ENCODE measurements around the gene COL19A1.

The COL19A1 gene

DNA sequence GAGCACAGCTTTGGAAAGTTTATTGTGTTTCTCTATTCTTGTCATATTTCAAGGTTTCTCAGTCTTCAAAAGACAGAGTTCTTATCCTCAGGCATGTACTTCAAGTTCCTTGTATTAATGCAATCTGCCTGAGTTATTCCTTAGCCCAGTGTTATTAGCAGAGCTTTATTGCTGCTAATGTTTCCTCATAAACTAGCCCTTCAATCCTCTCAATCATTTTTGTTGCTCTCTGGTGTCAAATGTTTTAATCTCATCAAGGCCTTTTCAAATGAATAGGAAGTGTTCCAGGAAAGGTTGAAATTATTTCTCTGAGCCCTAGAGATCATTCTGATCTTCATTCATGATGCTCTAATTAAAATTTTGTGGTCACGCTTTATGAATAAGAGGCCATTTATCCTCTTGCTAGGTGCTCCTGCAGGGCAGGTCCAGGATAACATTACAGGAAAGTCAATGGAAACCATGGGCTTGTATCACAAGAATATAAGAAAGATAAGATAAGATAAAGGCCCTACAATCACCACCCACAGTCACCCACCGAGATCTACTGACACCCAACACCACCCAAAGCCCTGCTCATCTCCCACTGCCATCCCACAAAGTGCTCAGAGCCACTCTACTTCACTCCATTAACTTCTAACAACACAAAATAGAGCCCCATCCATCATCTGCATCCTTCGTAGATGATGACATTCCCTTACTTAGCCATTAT is 310.6 kb downstream of the COL19A1 start:
- Histone ChIP-seq H4K20me1 (ENCODE audit: insufficient read depth, low read length) (no peaks in the 10 kb centered on the region), H3K9ac (ENCODE audit: low read length) (no peak overlapping the region), H3K9me3 (replicated peaks; ENCODE audit: insufficient read depth, low read length) (no peaks in the 10 kb centered on the region), H3K79me2 (ENCODE audit: low read length) (no peaks in the 10 kb centered on the region), H3F3A (ENCODE audit: insufficient read depth, low read length) (no peaks in the 10 kb centered on the region), H3K9me2 (replicated peaks; ENCODE audit: insufficient read depth, low read length) (no peaks in the 10 kb centered on the region), H3K4me2 (ENCODE audit: low read depth, low read length) (no peak overlapping the region), H3K36me3 (replicated peaks; ENCODE audit: insufficient read depth, low read length) (no peaks in the 10 kb centered on the region), H3K27ac (ENCODE audit: low read length) (no peak overlapping the region), H3K27me3 (replicated peaks; ENCODE audit: insufficient read depth, low read length) (no peaks in the 10 kb centered on the region), H2AFZ (ENCODE audit: low read length) (no peak overlapping the region), H3K4me1 (ENCODE audit: low read length) (no peaks in the 10 kb centered on the region), H3K4me3 (ENCODE audit: low read length) (no peak overlapping the region)
- TF ChIP-seq EZH2phosphoT487 (IDR thresholded peaks at IDR 0.05; ENCODE audit: low read length) (no peak), EZH2 (optimal IDR thresholded peaks at IDR 0.05; ENCODE audit: low read depth, low read length) (no peak)
- TF ChIP-seq, protein P1, sequence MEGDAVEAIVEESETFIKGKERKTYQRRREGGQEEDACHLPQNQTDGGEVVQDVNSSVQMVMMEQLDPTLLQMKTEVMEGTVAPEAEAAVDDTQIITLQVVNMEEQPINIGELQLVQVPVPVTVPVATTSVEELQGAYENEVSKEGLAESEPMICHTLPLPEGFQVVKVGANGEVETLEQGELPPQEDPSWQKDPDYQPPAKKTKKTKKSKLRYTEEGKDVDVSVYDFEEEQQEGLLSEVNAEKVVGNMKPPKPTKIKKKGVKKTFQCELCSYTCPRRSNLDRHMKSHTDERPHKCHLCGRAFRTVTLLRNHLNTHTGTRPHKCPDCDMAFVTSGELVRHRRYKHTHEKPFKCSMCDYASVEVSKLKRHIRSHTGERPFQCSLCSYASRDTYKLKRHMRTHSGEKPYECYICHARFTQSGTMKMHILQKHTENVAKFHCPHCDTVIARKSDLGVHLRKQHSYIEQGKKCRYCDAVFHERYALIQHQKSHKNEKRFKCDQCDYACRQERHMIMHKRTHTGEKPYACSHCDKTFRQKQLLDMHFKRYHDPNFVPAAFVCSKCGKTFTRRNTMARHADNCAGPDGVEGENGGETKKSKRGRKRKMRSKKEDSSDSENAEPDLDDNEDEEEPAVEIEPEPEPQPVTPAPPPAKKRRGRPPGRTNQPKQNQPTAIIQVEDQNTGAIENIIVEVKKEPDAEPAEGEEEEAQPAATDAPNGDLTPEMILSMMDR (IDR thresholded peaks at IDR 0.05; ENCODE audit: low read length): no peak
- no peak for DNase-seq

DNA sequence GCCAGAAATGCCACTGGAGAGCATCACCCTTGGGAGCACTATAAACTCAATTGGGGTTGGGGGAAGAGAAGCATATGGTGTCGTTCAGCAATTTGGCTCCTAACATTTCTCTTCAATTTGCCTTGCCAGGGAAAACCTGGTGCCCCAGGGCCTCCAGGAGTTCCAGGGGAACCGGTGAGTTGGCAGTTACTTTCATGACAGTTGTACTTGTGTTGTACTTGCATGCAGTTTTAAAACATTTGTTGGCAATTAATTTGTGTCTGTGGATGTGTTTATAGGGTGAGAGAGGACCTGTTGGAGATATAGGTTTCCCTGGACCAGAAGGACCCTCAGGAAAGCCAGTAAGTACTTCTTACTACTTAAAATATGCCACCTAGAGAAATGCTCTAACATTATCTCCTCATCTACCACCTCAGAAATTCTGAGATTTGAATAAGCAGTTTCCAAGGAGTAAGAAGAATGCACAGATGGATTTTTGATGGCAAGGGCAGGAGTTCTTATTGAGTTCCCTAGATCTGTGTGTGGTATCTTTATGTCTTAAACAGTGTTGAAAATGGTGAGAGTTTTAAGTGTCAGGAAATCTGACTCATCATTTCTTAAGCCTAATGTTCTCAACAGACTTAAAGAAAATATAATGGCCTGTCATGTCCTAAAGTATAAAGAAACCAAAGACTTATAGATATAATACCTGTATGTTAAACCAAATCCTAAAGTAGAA is 314.0 kb downstream of the COL19A1 start:
- Histone ChIP-seq H4K20me1 (ENCODE audit: insufficient read depth, low read length) (no peaks in the 10 kb centered on the region), H3K27ac (ENCODE audit: low read length) (no peak overlapping the region), H3K4me3 (ENCODE audit: low read length) (no peak overlapping the region), H3K79me2 (ENCODE audit: low read length) (no peaks in the 10 kb centered on the region), H3F3A (ENCODE audit: insufficient read depth, low read length) (no peaks in the 10 kb centered on the region), H3K9me3 (replicated peaks; ENCODE audit: insufficient read depth, low read length) (no peaks in the 10 kb centered on the region), H3K9ac (ENCODE audit: low read length) (no peak overlapping the region), H3K4me1 (ENCODE audit: low read length) (no peaks in the 10 kb centered on the region), H3K36me3 (replicated peaks; ENCODE audit: insufficient read depth, low read length) (no peaks in the 10 kb centered on the region), H2AFZ (ENCODE audit: low read length) (no peak overlapping the region), H3K27me3 (replicated peaks; ENCODE audit: insufficient read depth, low read length) (no peaks in the 10 kb centered on the region), H3K9me2 (replicated peaks; ENCODE audit: insufficient read depth, low read length) (no peaks in the 10 kb centered on the region), H3K4me2 (ENCODE audit: low read depth, low read length) (no peak overlapping the region)
- DNase-seq: no peak
- no peak for TF ChIP-seq EZH2phosphoT487 (IDR thresholded peaks at IDR 0.05; ENCODE audit: low read length)
- no peak for TF ChIP-seq EZH2 (optimal IDR thresholded peaks at IDR 0.05; ENCODE audit: low read depth, low read length)
- TF ChIP-seq, protein P1 (IDR thresholded peaks at IDR 0.05; ENCODE audit: low read length): no peak

DNA sequence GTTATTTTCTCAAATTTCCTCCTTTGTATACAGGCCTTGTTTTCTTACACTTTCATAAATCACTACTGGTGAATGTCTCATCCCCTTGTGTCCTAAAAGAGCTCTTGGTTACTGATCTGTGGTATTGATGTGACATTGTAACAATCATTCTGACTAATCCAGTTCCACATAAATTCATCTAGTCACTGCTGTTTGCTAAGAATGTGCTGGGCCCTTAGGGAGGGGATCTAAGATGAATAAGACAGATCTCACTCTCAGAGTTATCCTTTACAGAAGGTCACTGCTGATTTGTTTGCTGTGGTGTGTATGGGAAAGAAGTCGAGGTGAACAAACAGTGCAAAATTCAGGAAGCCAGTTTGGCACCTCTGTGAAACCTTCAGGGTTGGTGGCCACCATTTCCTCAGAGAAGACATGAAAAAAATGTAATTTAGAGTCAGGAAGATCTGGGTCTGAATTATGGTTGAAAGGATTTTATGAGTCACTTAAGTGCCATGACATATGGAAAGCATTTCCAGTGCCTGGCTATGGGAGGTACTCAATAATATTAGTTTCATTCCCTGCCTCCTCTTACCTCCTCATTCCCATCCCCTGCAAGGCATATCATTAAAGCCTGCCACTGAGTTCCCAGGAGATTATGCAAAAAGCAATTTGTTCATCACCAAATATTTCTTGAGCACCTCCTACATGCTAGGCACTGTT is 314.7 kb downstream of the COL19A1 start:
- Histone ChIP-seq H4K20me1 (ENCODE audit: insufficient read depth, low read length) (no peaks in the 10 kb centered on the region), H3K36me3 (replicated peaks; ENCODE audit: insufficient read depth, low read length) (no peaks in the 10 kb centered on the region), H3K4me2 (ENCODE audit: low read depth, low read length) (no peak overlapping the region), H3K9me2 (replicated peaks; ENCODE audit: insufficient read depth, low read length) (no peaks in the 10 kb centered on the region), H2AFZ (ENCODE audit: low read length) (no peak overlapping the region), H3K9ac (ENCODE audit: low read length) (no peak overlapping the region), H3K4me3 (ENCODE audit: low read length) (no peak overlapping the region), H3K9me3 (replicated peaks; ENCODE audit: insufficient read depth, low read length) (no peaks in the 10 kb centered on the region), H3F3A (ENCODE audit: insufficient read depth, low read length) (no peaks in the 10 kb centered on the region), H3K4me1 (ENCODE audit: low read length) (no peaks in the 10 kb centered on the region), H3K79me2 (ENCODE audit: low read length) (no peaks in the 10 kb centered on the region), H3K27ac (ENCODE audit: low read length) (no peak overlapping the region), H3K27me3 (replicated peaks; ENCODE audit: insufficient read depth, low read length) (no peaks in the 10 kb centered on the region)
- no peak for TF ChIP-seq EZH2 (optimal IDR thresholded peaks at IDR 0.05; ENCODE audit: low read depth, low read length)
- TF ChIP-seq, protein P1 (IDR thresholded peaks at IDR 0.05; ENCODE audit: low read length): no peak
- no peak for TF ChIP-seq EZH2phosphoT487 (IDR thresholded peaks at IDR 0.05; ENCODE audit: low read length)
- DNase-seq: no peak

All from MM.1S (cell line).